Thoracic aorta (tissue), 2 donors: ENCODE measurements around the gene FADS2. TPM values are rescaled to one million over a fixed set of nuclear protein-coding genes. Genes with fewer than 3 reads are reported as not detected.
A peak's percentile ranks its signal among the peaks of the same experiment; 100 is the strongest.

Experiments used
- ATAC-seq: fragments of 150-250 bp; one replicate; pipeline ENCODE4 v1.8.0; 2017; ENCODE audit warnings: low read depth; ENCODE audit not compliant: insufficient number of reproducible peaks, low FRiP score
- DNase-seq: peaks from one replicate; pipeline ENCODE4 v3.0.0-alpha.2; 2020; ENCODE audit warnings: low spot score
- H3K27ac ChIP-seq, 2 donors: fragments of 200-600 bp; sonication (generic); 1 replicate in 1 of 2; 2 replicates in 1 of 2; pipeline ENCODE4 v1.5.1; 2016; ENCODE audit warnings: mild to moderate bottlenecking in 2 of 2, moderate library complexity in 2 of 2
- H3K27me3 ChIP-seq: fragments of 200-600 bp; sonication (generic); replicated peaks from 2 replicates; pipeline ENCODE4 v1.6.0; 2016; ENCODE audit warnings: mild to moderate bottlenecking; ENCODE audit not compliant: insufficient read depth
- H3K36me3 ChIP-seq: fragments of 200-600 bp; sonication (generic); one replicate; pipeline ENCODE4 v1.5.1; 2016
- H3K4me1 ChIP-seq, 2 donors: fragments of 200-600 bp; sonication (generic); 1 replicate in 1 of 2; 2 replicates in 1 of 2; pipeline versions ENCODE4 v1.5.1 to v1.6.0; 2016; ENCODE audit warnings: low read depth in 2 of 2, mild to moderate bottlenecking in 1 of 2; ENCODE audit not compliant: control insufficient read depth in 1 of 2
- H3K4me3 ChIP-seq: fragments of 200-600 bp; sonication (generic); 2 replicates; pipeline ENCODE4 v1.5.1; 2016; ENCODE audit warnings: mild to moderate bottlenecking
- H3K9me3 ChIP-seq: fragments of 200-600 bp; sonication (generic); 2 replicates; pipeline ENCODE4 v1.5.1; 2016
- CTCF ChIP-seq: fragments of 200-600 bp; sonication (generic); IDR thresholded peaks from one replicate; pipeline ENCODE4 v1.5.1; 2019; ENCODE audit warnings: antibody characterized with exemption
- total RNA-seq, 2 donors: library from RNA; depleted of rRNA; stranded (reverse); fragments of >200 nt; gene quantifications; one replicate each; pipeline versions ENCODE4 v1.1.0 to v1.2.3, GENCODE V29; 2016

Gene FADS2
- total RNA-seq, 2 donors from 2014 or later, result 89.2 to 234 TPM

- DNase-seq, result no peak
- peaks cover 0 to 4% of the 10 kb centered on the region in 2 donors for H3K4me1 ChIP-seq
- peaks cover 2% of the 10 kb centered on the region for H3K36me3 ChIP-seq
- no peak overlapping the region for H3K4me3 ChIP-seq
- no peak overlapping the region for H3K27ac ChIP-seq
- no peak for TF ChIP-seq CTCF
- no peak for ATAC-seq
- no peaks in the 10 kb centered on the region for H3K27me3 ChIP-seq
- no peaks in the 10 kb centered on the region for H3K9me3 ChIP-seq
Measured at GRCh38 chr11:61896665-61897386, 68.7 kb downstream of the FADS2 start.

- no peak for ATAC-seq
- H3K4me1 ChIP-seq, result peaks cover 0 to 4% of the 10 kb centered on the region in 2 donors
- peak; percentile 88 for TF ChIP-seq CTCF
- no peak overlapping the region for H3K4me3 ChIP-seq
- H3K27me3 ChIP-seq, result no peaks in the 10 kb centered on the region
- no peaks in the 10 kb centered on the region for H3K9me3 ChIP-seq
- peaks cover 7% of the 10 kb centered on the region for H3K36me3 ChIP-seq
- no peak overlapping the region for H3K27ac ChIP-seq
- no peak for DNase-seq
Measured at GRCh38 chr11:61897387-61898246, 69.5 kb downstream of the FADS2 start.

- DNase-seq (no peak), ATAC-seq (no peak)
- no peak overlapping the region for H3K27ac ChIP-seq
- H3K4me1 ChIP-seq, result peaks cover 0 to 4% of the 10 kb centered on the region in 2 donors
- no peak for TF ChIP-seq CTCF
- H3K9me3 ChIP-seq, result no peaks in the 10 kb centered on the region
- peaks cover 7% of the 10 kb centered on the region for H3K36me3 ChIP-seq
- no peak overlapping the region for H3K4me3 ChIP-seq
- no peaks in the 10 kb centered on the region for H3K27me3 ChIP-seq
Measured at GRCh38 chr11:61898247-61898582, 70.1 kb downstream of the FADS2 start.

- DNase-seq (no peak), ATAC-seq (no peak)
- Histone ChIP-seq H3K27me3 (no peaks in the 10 kb centered on the region), H3K4me1 (peaks cover 0 to 4% of the 10 kb centered on the region in 2 donors), H3K9me3 (no peaks in the 10 kb centered on the region), H3K36me3 (peaks cover 7% of the 10 kb centered on the region), H3K27ac (no peak overlapping the region), H3K4me3 (no peak overlapping the region)
- TF ChIP-seq CTCF, result peak; percentile 100
Measured at GRCh38 chr11:61899146-61899841, 71.2 kb downstream of the FADS2 start.

- ATAC-seq (no peak), DNase-seq (no peak)
- no peak for TF ChIP-seq CTCF
- H3K4me1 ChIP-seq, result peaks cover 0 to 4% of the 10 kb centered on the region in 2 donors
- H3K27ac ChIP-seq, result no peak overlapping the region
- H3K4me3 ChIP-seq, result no peak overlapping the region
- no peaks in the 10 kb centered on the region for H3K9me3 ChIP-seq
- peaks cover 7% of the 10 kb centered on the region for H3K36me3 ChIP-seq
- no peaks in the 10 kb centered on the region for H3K27me3 ChIP-seq
Measured at GRCh38 chr11:61900251-61900650, 72.2 kb downstream of the FADS2 start.
